Measurements from ENCODE around the gene FOXL2NB.
"Not testable (repeated sequence)": the region's sequence is repeated elsewhere in the genome, so short reads cannot be mapped to it uniquely, and the experiment has no call there.

Gene FOXL2NB

DNA sequence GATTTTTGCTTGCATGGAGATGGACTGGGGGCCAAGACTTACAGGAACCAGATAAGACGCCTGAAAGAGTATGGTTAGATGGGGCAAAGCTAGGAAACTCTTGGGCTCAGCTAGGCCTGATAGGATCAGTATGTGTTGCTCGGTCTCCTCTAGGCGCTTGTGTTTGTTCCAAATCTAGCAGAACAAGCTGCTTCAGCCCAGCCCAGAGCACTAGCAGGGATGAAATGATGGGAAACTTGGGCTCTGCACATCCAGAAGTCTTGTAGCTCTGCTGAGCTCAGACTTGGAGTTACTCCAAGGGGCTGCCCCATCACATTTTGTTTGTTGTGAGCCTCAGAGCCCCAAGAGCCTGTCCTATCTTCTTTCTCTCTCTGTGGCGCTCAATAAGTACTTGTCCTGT, 34.8 kb upstream of the FOXL2NB start:
- H3K4me3 ChIP-seq (ENCODE audit: low read depth in 1 of 2, low read length in 2 of 2): no peak overlapping the region
- no peaks in the 10 kb centered on the region for H3K36me3 ChIP-seq (ENCODE audit: control insufficient read depth in 1 of 2, insufficient read depth in 2 of 2, low read length in 2 of 2)
- H3K4me1 ChIP-seq (ENCODE audit: control insufficient read depth in 1 of 2, insufficient read depth in 2 of 2, low read length in 2 of 2): peaks cover 13% of the 10 kb centered on the region in 2 donors
- H3K27me3 ChIP-seq (ENCODE audit: control insufficient read depth in 1 of 2, insufficient read depth in 2 of 2, low read length in 2 of 2): no peaks in the 10 kb centered on the region
- H3K9me3 ChIP-seq (ENCODE audit: control insufficient read depth in 1 of 2, low read length in 2 of 2): no peaks in the 10 kb centered on the region
- H3K9ac ChIP-seq (ENCODE audit: low read depth in 1 of 2, low read length in 2 of 2): no peak overlapping the region
- no peak overlapping the region for H3K27ac ChIP-seq (ENCODE audit: low read depth, low read length)

DNA sequence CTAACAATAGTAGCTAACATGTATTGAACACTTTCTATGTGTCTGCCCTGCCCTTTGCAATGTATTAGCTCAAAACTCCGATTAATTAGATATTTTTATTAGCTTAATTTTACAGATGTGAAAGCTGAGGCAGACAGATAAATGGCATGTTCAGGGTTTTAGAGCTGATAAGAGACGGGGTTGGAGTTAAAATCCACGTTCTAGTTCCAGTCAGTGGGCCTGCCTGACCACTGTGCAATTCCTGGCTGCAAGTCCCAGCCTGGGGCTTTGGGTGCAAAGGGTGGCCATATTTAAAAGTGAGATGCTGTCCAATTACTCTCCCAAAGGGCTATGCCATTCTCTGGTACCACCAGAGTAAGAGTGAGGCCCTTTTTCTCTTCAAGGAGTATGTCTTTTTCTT, 33.3 kb upstream of the FOXL2NB start:
- Histone ChIP-seq H3K27ac (ENCODE audit: low read depth, low read length) (no peak overlapping the region), H3K4me3 (ENCODE audit: low read depth in 1 of 2, low read length in 2 of 2) (no peak overlapping the region), H3K27me3 (ENCODE audit: control insufficient read depth in 1 of 2, insufficient read depth in 2 of 2, low read length in 2 of 2) (no peaks in the 10 kb centered on the region), H3K36me3 (ENCODE audit: control insufficient read depth in 1 of 2, insufficient read depth in 2 of 2, low read length in 2 of 2) (no peaks in the 10 kb centered on the region), H3K9me3 (ENCODE audit: control insufficient read depth in 1 of 2, low read length in 2 of 2) (no peaks in the 10 kb centered on the region), H3K4me1 (ENCODE audit: control insufficient read depth in 1 of 2, insufficient read depth in 2 of 2, low read length in 2 of 2) (peaks cover 13% of the 10 kb centered on the region in 2 donors), H3K9ac (ENCODE audit: low read depth in 1 of 2, low read length in 2 of 2) (no peak overlapping the region)

DNA sequence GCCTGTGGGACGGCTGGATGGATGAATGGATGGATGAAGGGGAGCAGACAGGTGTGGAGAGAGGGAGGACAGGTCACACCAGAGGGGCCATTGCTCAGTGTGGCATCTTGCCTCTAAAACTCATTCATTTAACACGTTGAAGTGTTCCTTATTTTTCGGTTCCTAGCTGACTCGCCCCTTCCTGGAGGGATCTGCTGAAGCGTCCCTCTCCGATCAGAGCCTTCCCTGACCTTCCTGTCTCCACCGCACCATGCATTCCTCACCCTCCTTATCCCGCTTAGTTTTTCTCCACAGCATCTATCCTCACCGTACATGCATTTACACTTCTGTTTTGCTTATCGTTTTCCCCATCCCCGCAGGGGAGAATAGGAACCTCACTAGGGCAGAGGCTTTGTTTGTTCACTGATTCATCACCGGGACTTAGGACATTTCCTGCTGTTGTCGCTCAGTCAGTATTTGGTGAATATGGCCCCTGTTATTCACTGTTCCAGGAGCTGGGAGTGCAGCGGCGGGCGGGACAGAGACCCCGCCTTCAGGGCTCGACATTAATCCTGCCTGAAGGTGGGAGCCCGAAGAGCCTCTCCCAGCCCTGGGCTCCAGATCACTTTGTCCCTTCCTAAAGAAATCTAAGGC, 32.0 kb upstream of the FOXL2NB start:
- Histone ChIP-seq H3K9ac (ENCODE audit: low read depth in 1 of 2, low read length in 2 of 2) (peak overlapping the region; percentile 52 to 90), H3K27ac (ENCODE audit: low read depth, low read length) (peak overlapping the region; percentile 82), H3K9me3 (ENCODE audit: control insufficient read depth in 1 of 2, low read length in 2 of 2) (no peaks in the 10 kb centered on the region), H3K27me3 (ENCODE audit: control insufficient read depth in 1 of 2, insufficient read depth in 2 of 2, low read length in 2 of 2) (no peaks in the 10 kb centered on the region), H3K4me3 (ENCODE audit: low read depth in 1 of 2, low read length in 2 of 2) (peak overlapping the region; percentile 91 to 98), H3K36me3 (ENCODE audit: control insufficient read depth in 1 of 2, insufficient read depth in 2 of 2, low read length in 2 of 2) (no peaks in the 10 kb centered on the region), H3K4me1 (ENCODE audit: control insufficient read depth in 1 of 2, insufficient read depth in 2 of 2, low read length in 2 of 2) (peaks cover 13% of the 10 kb centered on the region in 2 donors)

DNA sequence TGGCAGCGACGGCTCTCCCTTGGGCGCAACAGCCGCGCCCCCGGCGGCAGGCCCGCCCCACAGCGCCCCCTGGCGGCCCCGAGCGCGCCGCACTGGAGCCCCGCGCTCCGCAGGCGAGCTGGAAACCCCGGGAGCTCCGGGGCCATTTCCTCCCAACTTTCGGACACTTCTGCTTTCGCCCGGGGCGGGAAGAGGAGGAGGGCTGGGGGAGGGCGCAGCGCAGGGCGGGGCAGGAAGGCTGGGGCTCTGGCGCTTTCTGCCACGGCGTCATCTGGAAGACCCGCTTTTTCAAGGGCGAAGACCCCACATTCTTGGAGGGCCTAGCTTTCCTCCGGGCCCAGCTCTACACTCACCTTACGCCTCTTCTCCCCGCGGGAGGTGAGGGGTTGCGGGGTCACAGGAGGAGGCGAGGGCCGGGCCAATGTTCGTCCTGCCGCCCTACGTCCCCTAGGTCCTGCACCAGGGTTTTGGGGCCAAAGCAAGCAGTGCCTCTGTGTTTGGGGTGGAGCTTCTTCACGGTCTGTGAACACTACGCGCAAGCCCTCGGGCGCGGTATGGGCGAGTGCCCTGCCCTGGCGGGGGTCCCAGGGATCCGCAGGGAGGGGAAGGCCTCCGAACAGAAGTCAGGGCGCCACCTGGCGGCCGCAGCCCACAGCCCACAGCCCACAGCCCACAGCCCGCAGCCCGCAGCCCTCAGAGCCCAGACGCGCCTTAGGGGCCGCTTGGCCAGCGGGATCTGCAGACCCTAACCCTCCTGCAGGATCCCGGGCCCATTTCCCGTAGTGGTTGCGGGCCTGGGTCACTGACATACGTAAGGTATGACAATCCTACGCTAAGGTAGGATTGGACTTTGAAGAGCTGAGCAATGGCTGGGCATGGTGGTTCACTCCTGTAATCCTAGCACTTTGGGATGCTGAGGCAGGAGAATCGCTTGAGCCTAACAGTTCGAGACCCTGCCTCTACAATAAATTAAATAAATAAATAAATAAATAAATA, 31.2 kb upstream of the FOXL2NB start:
- Histone ChIP-seq H3K9ac (ENCODE audit: low read depth in 1 of 2, low read length in 2 of 2) (peak overlapping the region; percentile 89 to 90), H3K9me3 (ENCODE audit: control insufficient read depth in 1 of 2, low read length in 2 of 2) (no peaks in the 10 kb centered on the region), H3K4me3 (ENCODE audit: low read depth in 1 of 2, low read length in 2 of 2) (peak overlapping the region; percentile 91 to 98), H3K27me3 (ENCODE audit: control insufficient read depth in 1 of 2, insufficient read depth in 2 of 2, low read length in 2 of 2) (no peaks in the 10 kb centered on the region), H3K4me1 (ENCODE audit: control insufficient read depth in 1 of 2, insufficient read depth in 2 of 2, low read length in 2 of 2) (peaks cover 13% of the 10 kb centered on the region in 2 donors), H3K27ac (ENCODE audit: low read depth, low read length) (peak overlapping the region; percentile 82), H3K36me3 (ENCODE audit: control insufficient read depth in 1 of 2, insufficient read depth in 2 of 2, low read length in 2 of 2) (no peaks in the 10 kb centered on the region)

DNA sequence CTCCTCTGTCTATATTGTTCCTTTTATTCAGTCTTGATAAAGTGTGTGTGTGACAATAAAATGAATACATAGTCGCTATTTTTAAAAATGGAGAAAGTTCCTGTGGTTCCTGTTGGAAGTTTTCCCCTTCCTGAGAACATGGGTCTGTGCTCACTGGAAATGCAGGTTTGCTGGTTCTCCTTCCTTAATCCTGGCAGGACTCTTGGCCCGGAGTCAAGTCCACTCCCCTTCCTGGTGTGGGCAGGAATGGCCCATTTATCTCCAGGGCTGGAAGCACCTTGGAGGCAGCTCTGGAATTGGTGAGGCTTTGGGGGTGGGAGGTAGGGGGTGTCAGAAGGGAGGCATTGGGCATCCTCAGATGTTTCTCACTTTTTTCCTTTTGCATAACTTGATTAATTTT, 30.2 kb upstream of the FOXL2NB start:
- Histone ChIP-seq H3K27ac (ENCODE audit: low read depth, low read length) (no peak overlapping the region), H3K9ac (ENCODE audit: low read depth in 1 of 2, low read length in 2 of 2) (no peak overlapping the region)

DNA sequence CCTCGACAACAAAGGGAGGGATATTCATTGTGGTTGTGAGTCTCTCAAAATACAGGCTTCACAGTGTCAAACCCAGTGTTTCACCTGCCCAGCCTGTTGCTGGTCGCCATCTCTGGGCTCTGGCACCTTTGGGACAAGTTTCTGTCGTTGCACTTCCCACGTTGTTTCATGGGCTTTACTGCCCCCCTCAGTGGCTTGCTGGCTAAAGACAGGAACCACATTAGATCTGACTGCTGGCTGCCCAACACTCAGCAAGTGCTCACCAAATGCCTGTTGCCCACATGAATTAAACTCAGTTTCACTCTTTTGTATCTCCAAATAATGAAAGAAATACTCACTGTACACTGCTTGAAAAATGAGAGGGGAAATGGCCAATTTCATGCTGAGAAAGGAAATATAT, 27.7 kb upstream of the FOXL2NB start:
- Histone ChIP-seq H3K27ac (ENCODE audit: low read depth, low read length) (no peak overlapping the region), H3K9ac (ENCODE audit: low read depth in 1 of 2, low read length in 2 of 2) (no peak overlapping the region), H3K27me3 (ENCODE audit: control insufficient read depth in 1 of 2, insufficient read depth in 2 of 2, low read length in 2 of 2) (no peaks in the 10 kb centered on the region), H3K4me3 (ENCODE audit: low read depth in 1 of 2, low read length in 2 of 2) (no peak overlapping the region), H3K4me1 (ENCODE audit: control insufficient read depth in 1 of 2, insufficient read depth in 2 of 2, low read length in 2 of 2) (peaks cover 16% of the 10 kb centered on the region in 2 donors), H3K9me3 (ENCODE audit: control insufficient read depth in 1 of 2, low read length in 2 of 2) (no peaks in the 10 kb centered on the region), H3K36me3 (ENCODE audit: control insufficient read depth in 1 of 2, insufficient read depth in 2 of 2, low read length in 2 of 2) (no peaks in the 10 kb centered on the region)

More for the DNA sequence above, 30.2 kb upstream of the FOXL2NB start:
- H3K27me3 ChIP-seq (ENCODE audit: control insufficient read depth in 1 of 2, insufficient read depth in 2 of 2, low read length in 2 of 2): no peaks in the 10 kb centered on the region
- H3K4me1 ChIP-seq (ENCODE audit: control insufficient read depth in 1 of 2, insufficient read depth in 2 of 2, low read length in 2 of 2): peaks cover 13 to 16% of the 10 kb centered on the region in 2 donors
- no peaks in the 10 kb centered on the region for H3K9me3 ChIP-seq (ENCODE audit: control insufficient read depth in 1 of 2, low read length in 2 of 2)
- no peak overlapping the region for H3K4me3 ChIP-seq (ENCODE audit: low read depth in 1 of 2, low read length in 2 of 2)
- no peaks in the 10 kb centered on the region for H3K36me3 ChIP-seq (ENCODE audit: control insufficient read depth in 1 of 2, insufficient read depth in 2 of 2, low read length in 2 of 2)

DNA sequence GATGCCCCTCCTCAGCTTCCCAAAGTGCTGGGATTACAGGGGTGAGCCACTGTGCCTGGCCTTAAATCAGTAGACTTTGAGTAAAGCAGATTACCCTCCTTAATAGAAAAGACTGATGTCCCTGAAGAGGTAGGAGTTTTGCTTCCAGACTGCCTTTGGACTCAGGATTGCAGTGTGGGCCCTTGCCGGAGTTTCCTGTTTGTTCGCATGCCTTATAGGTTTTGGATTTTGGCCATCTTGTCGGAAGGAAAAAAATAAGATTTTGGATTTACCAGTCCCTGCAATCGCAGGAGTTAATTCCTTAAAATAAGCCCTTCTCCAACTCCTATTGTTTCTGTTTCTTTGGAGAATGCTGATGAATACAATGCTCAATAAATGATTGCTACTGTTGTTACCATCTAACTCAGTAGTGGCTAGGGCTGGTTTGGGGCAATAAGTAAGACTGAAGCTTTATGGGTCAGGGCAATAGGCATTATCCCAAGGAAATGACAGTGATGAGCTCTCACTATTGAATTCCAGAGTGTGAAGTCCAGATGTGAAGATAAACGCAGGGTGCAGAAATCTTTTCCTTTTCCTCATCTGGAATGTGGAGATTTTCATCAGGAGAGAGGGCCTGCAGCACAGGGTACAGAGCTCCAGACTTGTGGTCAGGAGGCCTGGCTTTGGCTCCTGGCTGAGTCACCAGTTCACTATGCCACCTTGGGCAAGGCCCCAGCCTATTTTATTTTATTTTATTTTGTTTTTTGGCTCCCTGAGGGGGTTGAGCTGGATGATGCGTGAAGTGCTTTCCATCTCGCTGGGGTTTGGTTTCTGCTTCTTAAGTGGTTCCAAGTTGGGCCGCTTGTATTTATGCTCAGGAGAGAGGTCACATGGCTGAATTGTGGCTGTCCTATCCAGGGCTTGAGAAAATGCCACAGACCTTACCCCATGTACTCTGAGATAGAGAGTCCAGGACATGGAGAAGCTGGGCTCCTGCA, 25.4 kb upstream of the FOXL2NB start:
- Histone ChIP-seq H3K4me3 (ENCODE audit: low read depth in 1 of 2, low read length in 2 of 2) (no peak overlapping the region), H3K4me1 (ENCODE audit: control insufficient read depth in 1 of 2, insufficient read depth in 2 of 2, low read length in 2 of 2) (peaks cover 7 to 8% of the 10 kb centered on the region in 2 donors), H3K9me3 (ENCODE audit: control insufficient read depth in 1 of 2, low read length in 2 of 2) (no peaks in the 10 kb centered on the region), H3K27me3 (ENCODE audit: control insufficient read depth in 1 of 2, insufficient read depth in 2 of 2, low read length in 2 of 2) (no peaks in the 10 kb centered on the region), H3K36me3 (ENCODE audit: control insufficient read depth in 1 of 2, insufficient read depth in 2 of 2, low read length in 2 of 2) (no peaks in the 10 kb centered on the region), H3K9ac (ENCODE audit: low read depth in 1 of 2, low read length in 2 of 2) (no peak overlapping the region), H3K27ac (ENCODE audit: low read depth, low read length) (no peak overlapping the region)

DNA sequence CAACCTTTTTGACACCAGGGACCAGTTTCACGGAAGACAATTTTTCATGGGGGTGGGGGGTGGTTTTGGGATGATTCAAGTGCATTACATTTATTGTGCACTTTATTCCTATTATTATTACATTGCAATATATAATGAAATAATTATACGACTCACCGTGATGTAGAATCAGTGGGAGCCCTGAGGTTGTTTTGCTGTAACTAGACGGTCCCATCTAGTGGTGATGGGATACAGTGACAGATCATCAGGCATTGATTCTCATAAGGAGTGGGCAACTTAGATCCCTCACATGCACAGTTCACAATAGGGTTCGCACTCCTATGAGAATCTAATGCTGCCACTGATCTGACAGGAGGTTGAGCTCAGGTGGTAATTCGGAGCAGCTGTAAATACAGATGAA, 24.6 kb upstream of the FOXL2NB start:
- H3K9ac ChIP-seq (ENCODE audit: low read depth in 1 of 2, low read length in 2 of 2); H3K27ac ChIP-seq (ENCODE audit: low read depth, low read length); H3K27me3 ChIP-seq (ENCODE audit: control insufficient read depth in 1 of 2, insufficient read depth in 2 of 2, low read length in 2 of 2): not testable (repeated sequence)

DNA sequence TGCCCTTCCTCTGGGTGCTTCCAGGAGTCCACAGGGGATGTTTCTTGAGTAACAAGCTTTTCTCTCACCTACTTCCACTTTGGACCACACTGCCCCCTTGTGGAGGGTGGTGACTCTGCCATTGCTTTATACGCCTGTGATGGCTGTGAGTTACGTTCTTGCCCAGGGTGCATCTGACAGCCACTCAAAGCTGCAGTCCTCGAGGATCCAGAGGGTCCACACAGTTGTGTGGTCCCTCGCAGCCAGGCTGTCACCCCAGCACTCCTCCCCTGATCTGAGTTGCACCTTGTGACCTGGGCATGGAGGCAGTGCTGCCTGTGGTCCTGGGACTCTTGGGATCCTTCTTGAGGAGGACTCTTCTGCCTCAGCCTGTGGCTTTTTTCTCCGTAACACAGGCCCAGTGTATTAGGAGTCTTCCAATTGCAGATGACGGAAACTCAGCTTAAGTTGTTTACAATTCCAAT, 23.5 kb upstream of the FOXL2NB start:
- Histone ChIP-seq H3K27me3 (ENCODE audit: control insufficient read depth in 1 of 2, insufficient read depth in 2 of 2, low read length in 2 of 2) (no peaks in the 10 kb centered on the region), H3K4me1 (ENCODE audit: control insufficient read depth in 1 of 2, insufficient read depth in 2 of 2, low read length in 2 of 2) (peaks cover 3 to 4% of the 10 kb centered on the region in 2 donors), H3K27ac (ENCODE audit: low read depth, low read length) (no peak overlapping the region), H3K9me3 (ENCODE audit: control insufficient read depth in 1 of 2, low read length in 2 of 2) (no peaks in the 10 kb centered on the region), H3K9ac (ENCODE audit: low read depth in 1 of 2, low read length in 2 of 2) (no peak overlapping the region), H3K36me3 (ENCODE audit: control insufficient read depth in 1 of 2, insufficient read depth in 2 of 2, low read length in 2 of 2) (no peaks in the 10 kb centered on the region), H3K4me3 (ENCODE audit: low read depth in 1 of 2, low read length in 2 of 2) (no peak overlapping the region)

More for the DNA sequence above, 24.6 kb upstream of the FOXL2NB start:
- not testable (repeated sequence) for H3K9me3 ChIP-seq (ENCODE audit: control insufficient read depth in 1 of 2, low read length in 2 of 2); H3K4me3 ChIP-seq (ENCODE audit: low read depth in 1 of 2, low read length in 2 of 2); H3K4me1 ChIP-seq (ENCODE audit: control insufficient read depth in 1 of 2, insufficient read depth in 2 of 2, low read length in 2 of 2); H3K36me3 ChIP-seq (ENCODE audit: control insufficient read depth in 1 of 2, insufficient read depth in 2 of 2, low read length in 2 of 2)
